ENCODE measurements around the gene GOLIM4.

DNA sequence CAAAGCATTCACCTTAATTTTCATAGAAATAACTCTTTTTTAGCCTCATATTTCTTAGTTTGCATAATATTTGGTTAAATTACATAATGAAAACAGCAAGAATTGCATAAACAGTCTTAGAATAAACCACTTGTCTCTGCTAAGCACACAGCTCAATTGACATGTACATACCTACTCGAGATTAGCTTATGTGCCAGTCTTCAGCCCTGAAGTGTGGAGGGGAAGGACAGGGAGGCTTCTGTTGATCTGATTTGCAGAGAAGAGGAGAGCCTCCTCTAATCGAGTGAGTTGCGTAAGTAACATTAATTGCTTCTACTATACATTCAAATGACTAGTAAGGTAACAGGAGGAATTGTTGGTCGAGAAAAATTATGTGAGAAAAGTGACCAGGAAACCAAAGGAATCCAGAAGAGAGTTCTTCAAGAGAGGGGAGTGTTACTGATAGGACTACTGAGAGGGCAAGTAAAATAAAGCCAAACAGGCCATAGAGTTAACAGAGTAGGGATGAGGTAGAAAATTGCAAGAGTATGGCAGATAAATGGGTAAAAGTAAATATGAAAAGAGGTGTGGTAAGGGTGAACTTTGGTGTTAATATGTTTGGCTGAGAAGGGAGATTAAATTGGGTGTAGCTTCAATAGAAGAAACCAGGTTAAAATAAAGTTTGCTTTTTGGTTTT, 7.1 kb upstream of the GOLIM4 start:
- TF ChIP-seq, protein P1, sequence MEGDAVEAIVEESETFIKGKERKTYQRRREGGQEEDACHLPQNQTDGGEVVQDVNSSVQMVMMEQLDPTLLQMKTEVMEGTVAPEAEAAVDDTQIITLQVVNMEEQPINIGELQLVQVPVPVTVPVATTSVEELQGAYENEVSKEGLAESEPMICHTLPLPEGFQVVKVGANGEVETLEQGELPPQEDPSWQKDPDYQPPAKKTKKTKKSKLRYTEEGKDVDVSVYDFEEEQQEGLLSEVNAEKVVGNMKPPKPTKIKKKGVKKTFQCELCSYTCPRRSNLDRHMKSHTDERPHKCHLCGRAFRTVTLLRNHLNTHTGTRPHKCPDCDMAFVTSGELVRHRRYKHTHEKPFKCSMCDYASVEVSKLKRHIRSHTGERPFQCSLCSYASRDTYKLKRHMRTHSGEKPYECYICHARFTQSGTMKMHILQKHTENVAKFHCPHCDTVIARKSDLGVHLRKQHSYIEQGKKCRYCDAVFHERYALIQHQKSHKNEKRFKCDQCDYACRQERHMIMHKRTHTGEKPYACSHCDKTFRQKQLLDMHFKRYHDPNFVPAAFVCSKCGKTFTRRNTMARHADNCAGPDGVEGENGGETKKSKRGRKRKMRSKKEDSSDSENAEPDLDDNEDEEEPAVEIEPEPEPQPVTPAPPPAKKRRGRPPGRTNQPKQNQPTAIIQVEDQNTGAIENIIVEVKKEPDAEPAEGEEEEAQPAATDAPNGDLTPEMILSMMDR (conservative IDR thresholded peaks at IDR 0.05; ENCODE audit: low read depth, low read length), result no peak
- no peak for TF ChIP-seq EZH2phosphoT487 (IDR thresholded peaks at IDR 0.05; ENCODE audit: borderline replicate concordance, low read length)
